GM15510 (cell line): Measurements from ENCODE around the gene ZFR2.

Source experiments
- POLR2A ChIP-seq: IDR thresholded peaks from 3 replicates; pipeline ENCODE4 v1.6.1; 2011; ENCODE audit warnings: borderline replicate concordance; ENCODE audit not compliant: insufficient read length; ENCODE audit errors: extremely low read depth

Gene ZFR2

DNA sequence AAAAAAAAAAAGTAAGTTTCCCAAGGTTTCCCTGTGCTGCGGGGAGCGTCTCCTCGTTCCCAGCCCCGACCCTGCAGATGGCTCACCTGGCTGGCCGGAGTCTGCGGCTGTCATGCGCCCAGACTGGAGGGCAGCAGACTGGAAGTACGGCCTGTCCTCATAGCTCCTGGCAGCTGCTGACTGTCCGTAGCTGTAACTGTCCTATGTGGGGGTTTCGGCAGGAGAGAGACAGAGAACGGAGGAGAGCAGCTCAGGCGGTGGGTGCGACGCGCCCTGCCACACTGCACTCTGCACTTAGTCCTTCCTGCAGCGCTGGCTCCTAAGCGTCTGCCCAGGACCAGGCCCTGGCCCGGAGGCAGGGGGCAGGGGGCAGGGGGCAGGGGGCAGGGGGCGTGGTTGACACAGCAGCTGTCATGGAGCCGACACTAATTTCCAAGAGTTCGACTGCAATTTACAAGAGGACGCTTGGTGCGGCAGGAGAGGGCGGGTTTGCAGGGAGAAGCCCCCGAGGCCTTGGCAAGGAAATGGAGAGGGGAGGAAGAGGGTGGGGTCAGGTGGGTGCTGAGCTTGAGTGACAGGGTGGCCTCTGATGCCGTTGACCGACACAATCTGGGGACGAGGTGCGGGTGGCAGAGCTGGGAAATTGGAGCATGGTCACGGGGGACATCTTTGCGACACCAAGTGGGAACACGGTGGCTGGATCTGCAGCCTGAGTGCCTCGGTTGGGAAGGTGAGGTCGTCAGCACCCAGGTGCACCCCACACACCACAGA, 35.1 kb downstream of the ZFR2 start:
- TF ChIP-seq POLR2A = no peak

DNA sequence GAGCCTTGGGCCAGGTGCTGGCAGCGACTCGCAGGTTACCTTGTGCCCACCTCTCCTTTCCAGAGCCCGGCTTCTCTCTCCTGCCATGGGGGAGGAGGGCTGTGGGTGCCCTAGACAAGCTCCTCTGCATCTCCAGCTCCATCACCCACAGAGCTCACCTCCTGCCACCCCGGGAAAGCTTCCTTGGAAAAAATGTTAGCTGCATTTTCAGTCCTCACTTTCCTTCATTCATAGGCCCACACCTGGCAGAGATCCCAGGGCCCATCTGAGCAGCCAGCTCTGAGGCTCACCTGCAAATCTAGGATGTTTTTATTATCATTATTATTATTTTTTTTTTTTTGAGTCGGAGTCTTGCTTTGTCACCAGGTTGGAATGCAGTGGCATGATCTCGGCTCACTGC, 36.8 kb downstream of the ZFR2 start:
- no peak for TF ChIP-seq POLR2A

DNA sequence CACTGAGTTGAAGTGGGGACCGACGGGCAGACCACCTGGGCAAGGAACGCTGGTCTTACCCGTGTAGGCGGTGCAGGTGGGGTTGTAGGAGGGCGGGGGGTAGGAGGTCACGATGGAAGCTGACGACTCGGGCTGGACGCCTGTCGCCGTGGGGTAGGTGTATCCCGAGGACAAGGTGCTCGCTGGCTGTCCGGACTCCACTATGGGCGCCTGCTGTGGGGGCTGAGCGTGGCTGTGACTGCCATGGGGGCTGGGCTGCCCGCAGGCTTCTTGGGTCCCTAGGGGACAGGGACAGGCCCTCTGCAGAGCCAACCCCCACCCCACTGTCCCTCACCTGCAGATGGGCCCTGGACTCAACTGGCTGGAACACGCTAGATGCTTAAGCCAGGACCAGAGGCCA, 37.2 kb downstream of the ZFR2 start:
- TF ChIP-seq POLR2A = no peak

DNA sequence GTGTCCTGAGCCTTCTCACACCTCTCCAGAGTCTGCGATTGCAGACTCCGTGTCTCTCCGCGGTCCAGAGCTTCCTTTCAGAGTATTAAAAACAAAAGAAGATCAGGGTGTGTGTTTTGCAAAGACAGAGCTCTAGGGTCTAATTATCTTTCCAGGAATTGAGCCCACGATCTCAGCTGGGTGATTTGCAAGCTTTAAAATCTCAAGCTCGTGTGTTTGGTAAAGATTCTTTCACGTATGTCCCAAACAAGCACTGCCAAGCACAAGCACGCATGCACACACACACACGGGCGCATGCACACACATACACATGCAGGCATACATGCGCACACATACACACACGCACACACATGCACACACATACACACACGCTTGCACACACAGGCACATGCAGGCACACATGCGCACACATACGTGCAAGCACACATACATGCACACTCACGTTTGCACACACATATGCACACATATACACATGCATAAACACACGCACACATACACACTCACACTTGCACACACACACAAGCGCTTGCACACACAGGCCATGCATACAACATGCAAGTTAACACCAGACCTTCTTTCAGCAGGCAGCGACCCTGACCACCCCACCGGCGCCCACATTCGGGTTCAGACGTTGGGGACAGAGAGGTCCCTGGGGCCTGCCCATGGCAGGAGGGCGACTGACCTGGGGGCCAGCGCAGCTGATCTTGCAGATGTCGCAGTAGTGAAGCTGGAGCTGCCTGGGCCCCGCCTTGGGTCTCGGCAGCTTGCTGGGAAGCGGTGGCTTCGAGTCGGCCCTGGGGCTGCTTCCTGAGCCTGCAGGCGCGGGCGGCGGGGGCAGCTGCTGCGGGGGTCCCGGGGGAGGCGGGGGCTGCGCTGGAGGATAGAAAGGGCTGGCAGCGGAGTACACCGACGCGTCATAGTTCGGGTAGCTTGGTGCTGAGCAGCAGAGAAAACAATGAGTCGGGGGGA, 37.9 kb downstream of the ZFR2 start:
- no peak for TF ChIP-seq POLR2A

DNA sequence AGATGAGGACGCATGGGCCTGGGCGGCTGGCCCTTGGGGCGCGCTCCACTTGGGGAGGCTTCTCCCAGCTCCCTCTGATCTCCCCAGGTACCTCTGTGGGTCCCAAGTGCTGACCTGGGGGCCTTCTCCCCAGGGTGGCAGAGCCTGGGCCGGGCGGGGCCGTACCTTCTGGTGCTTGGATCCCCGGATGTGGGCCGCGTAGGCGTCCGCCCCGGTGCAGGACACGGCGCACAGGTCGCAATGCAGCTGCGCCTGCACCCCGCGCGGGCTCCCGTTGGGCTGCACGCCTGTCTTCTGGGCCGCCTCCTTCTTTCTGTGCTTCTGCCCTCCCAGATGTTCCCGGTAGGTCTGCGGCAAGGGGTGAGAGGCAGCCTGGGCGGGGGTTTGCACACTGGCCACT, 41.5 kb downstream of the ZFR2 start:
- TF ChIP-seq POLR2A = no peak

DNA sequence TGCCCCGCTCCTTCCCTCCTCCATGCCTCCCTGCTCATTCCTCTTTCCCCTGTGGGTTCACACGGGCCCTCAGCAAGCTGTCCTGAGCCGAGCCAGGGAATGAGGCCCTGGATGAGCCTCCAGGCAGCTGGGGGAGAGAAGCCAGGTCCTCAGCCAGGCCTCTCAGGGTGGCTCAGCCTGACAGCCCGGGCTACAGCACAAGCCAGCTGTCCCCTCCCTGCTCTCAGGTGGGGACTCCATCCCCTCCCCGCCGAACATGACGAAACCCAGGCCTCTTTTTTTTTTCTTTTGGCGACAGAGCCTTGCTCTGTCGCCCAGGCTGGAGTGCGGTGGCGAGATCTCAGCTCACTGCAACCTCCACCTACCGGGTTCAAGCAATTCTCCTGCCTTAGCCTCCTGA, 42.7 kb downstream of the ZFR2 start:
- no peak for TF ChIP-seq POLR2A

DNA sequence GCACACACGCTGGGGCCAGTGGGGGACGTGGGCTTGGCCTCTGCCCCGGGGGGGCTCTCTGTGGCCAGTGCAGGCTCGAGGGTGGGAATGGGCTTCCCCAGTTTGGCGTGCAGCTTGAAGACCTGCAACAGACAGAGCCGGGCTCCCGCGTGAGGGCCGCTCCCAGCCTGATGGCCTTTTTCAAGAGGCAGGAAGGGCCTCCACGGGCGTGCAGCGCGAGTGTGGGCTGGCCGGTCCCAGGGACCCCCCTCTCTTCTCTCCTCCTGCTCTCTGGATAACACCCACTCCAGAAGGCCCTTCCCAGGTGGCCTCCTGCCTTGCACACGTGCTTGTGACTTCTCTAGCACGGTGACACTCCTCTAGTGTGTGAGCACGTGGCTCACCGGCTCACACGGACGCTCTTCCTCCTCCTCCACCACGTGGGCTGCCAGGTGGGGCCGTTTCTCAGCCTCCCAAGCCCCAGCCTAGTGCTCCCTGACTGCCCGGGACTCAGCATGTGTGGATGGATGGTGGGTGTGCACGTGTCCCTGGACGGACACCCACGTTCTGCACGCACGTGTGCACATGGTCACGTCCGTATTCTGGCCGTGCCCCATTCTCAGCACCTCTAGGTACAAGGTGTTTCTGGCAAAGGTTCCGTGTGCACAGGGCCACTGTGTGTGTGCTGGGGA, 43.4 kb downstream of the ZFR2 start:
- TF ChIP-seq POLR2A = no peak

DNA sequence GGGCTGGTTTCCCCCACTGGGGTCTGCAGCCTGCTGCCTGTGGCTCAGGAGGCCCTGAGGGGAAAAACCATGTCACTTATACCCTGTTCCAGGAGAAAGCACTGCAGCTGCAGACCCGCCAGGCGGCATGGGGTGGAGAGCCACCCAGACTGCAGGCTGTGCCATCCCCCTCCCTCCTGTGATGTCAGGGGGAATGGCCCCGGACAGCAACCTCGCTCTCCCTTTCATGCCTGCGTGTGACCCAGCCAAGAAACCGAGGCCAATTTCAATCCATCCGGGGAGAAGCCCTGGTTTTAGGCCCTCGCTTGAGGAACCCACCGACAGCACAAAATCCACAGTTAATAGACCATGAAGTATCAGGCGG, 45.5 kb downstream of the ZFR2 start:
- TF ChIP-seq POLR2A = no peak

DNA sequence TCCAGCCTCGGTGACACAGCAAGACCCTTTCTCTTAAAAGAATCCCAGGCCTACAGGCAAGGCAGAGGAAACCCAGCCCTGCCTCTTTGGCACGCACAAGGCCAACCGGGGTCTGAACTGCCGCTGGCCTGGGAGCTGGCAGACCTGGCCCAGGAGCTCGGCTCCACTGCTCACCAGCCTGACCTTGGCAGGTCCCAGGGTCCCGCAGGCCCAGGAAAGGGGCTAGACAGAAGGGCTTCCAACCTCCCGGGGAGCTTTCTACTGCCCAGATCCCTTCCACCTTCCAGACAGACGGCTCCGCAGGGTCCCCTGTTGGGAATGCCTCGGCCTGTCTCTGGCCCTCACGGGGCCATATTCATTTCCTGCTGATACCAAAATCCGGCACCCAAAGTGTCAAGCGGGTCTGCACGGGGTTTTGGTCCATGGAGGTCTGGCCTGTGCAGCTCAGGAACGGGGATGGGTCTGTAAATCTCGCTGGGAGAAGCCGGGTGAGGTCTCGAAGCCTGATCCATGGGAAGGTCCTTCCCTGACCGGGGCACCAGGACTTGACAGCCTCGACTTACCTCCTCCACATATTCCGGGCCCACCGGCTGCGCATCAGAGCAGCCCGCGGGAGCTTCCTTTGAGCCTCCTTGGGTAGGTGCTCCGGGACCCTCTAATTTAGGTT, 46.0 kb downstream of the ZFR2 start:
- TF ChIP-seq POLR2A = no peak

DNA sequence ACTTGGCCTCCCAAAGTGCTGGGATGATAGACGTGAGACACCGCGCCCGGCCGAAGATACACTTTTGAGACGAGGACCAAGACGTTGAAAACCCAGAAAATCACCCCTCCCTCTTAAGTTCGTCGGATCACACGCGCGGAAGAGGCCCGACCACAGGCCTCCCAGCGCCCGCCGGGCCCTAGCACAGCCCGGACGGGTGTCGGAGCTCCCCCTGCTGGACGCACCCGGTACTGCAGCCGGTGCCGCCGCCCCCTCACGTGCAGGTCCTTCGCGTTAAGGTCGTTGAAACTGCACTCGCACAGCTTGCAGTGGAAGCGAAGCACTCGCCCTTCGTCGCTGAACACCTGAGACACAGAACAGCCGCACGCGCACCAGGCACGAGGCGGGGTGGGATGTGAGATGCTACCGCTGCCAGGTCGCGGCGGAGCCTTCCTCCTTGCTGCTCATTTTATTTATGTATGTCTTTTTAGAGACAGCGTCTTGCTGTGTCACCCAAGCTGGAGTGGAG, 46.9 kb downstream of the ZFR2 start:
- no peak for TF ChIP-seq POLR2A

DNA sequence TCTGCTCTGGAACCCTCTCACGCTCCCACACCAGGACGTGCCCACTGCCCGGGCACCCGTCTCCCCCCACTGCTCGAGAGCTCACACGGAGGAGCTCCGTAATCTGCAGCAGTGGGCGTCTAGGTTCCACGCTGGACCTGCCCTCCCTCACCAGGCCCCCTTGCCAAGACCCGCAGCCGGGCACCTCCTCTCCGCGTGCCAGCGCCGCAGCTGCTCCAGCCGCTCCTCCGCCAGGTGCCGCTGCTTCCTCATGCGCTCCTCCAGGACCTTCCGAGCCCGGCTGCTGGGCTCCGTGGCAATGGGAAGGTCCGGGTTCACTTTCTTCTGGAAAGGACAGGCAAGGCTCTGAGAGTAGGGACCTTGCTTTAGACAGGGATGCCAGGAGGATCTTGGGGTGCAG, 47.7 kb downstream of the ZFR2 start:
- no peak for TF ChIP-seq POLR2A

DNA sequence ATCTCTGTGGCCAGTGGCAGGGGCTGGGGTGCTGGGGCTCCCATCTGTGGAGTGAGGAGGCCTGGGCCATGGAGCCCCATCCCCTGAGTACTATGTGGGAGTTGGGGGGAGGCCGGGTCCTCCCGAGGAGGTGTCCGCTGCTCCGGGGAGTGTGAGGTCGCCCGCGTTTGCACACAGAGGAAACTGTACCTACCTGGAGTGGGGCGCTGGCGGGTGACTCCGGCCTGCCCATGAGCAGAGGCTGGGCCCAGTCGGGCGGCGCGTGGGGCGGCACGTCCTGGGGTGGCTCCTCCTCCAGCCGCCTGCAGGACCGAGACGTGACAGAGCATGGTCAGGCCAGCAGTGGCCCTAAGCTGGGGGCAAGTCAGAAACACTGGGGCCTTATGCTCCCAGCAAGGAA, 48.8 kb downstream of the ZFR2 start:
- TF ChIP-seq POLR2A = no peak

DNA sequence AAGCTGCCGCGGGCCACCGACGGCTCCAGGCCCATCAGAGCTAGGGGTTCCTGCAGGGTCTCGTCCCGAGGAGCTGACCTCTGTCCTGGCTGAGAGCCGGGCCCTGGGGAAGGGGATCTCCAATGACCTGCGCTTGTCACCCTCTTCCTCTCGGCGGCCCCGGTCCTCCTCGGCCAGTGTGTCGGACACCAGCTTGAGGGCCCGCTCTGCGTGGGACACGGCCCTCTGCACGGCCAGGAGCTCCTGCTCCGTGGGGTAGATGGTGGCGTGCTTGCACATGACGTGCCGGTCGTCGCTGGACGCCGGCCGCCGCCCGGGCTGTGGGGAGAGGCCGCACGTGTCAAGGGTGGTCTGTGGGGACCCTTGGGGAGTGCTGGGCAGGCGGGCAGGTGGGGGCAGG, 49.9 kb downstream of the ZFR2 start:
- no peak for TF ChIP-seq POLR2A

DNA sequence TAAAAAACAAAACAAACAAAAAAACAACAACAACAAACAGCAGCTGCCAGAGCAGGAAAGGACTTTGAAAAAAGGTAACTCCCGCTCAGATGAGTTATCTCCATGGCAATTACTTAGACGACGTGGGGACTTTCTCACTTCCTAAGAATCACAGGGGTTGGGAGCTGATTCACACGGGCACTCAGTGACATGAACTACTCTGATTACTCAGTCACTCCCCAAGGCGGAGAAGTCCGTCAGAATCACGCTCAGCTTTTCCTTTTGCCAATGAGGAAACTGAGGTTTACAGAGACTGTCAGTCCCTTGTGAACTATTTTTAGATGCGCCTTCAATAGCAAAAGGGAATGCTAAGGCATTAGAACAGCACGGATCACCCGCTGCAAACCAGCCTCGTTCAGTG, 50.4 kb downstream of the ZFR2 start:
- no peak for TF ChIP-seq POLR2A
